H7 (cell line): ENCODE results near the gene SPAM1. TPM values are rescaled to one million over a fixed set of nuclear protein-coding genes. Genes with fewer than 3 reads are reported as not detected.
"Not testable (repeated sequence)": the region's sequence is repeated elsewhere in the genome, so short reads cannot be mapped to it uniquely, and the experiment has no call there.

Experiments
- DNase-seq: peaks from one replicate; pipeline ENCODE4 v3.0.0; 2012
- H3K27me3 ChIP-seq: 2 replicates; pipeline ENCODE4 v1.6.0; 2011; ENCODE audit warnings: mild to moderate bottlenecking, low read length; ENCODE audit not compliant: control insufficient read depth, insufficient read depth
- H3K36me3 ChIP-seq: replicated peaks from 2 replicates; pipeline ENCODE4 v1.5.1; 2011; ENCODE audit warnings: low read length; ENCODE audit not compliant: control insufficient read depth, insufficient read depth
- H3K4me3 ChIP-seq: 2 replicates; pipeline ENCODE4 v1.5.1; 2011; ENCODE audit warnings: low read depth, mild to moderate bottlenecking, control low read depth, low read length, moderate library complexity; ENCODE audit not compliant: insufficient read depth
- total RNA-seq: library from RNA; depleted of rRNA; stranded (reverse); fragments of >200 nt; shearing (Covaris generic); gene quantifications from 2 replicates; pipeline ENCODE4 v1.2.3, GENCODE V29; 2014; rRNA removed

The SPAM1 gene
- not detected in 2 replicates for total RNA-seq

GRCh38 chr7:123924941-123925340, at the start of gene SPAM1:
Gene SPAM1, plus strand, starts transcription at chr7:123925241. Its CDS starts 28,330 bp downstream, at chr7:123953571.
- Histone ChIP-seq H3K27me3 (no peaks in the 10 kb centered on the region), H3K4me3 (no peak within 1 kb of the TSS), H3K36me3 (no peaks in the 10 kb centered on the region)
- DNase-seq = no peak

GRCh38 chr7:123876557-123877256, 48.3 kb upstream of the SPAM1 start:
- Histone ChIP-seq H3K4me3 (no peak overlapping the region), H3K36me3 (no peaks in the 10 kb centered on the region), H3K27me3 (no peaks in the 10 kb centered on the region)
- DNase-seq = no peak

- DNase-seq = no peak
- Histone ChIP-seq H3K4me3 (no peak overlapping the region), H3K36me3 (no peaks in the 10 kb centered on the region), H3K27me3 (no peaks in the 10 kb centered on the region)
These were observed 45.4 kb upstream of the SPAM1 start for GRCh38 chr7:123879628-123880027.

GRCh38 chr7:123881300-123881699, 43.7 kb upstream of the SPAM1 start:
- H3K27me3 ChIP-seq = no peaks in the 10 kb centered on the region
- DNase-seq = no peak
- no peaks in the 10 kb centered on the region for H3K36me3 ChIP-seq
- H3K4me3 ChIP-seq = no peak overlapping the region

GRCh38 chr7:123883154-123883553, 41.9 kb upstream of the SPAM1 start:
- H3K36me3 ChIP-seq = no peaks in the 10 kb centered on the region
- H3K27me3 ChIP-seq = no peaks in the 10 kb centered on the region
- H3K4me3 ChIP-seq = no peak overlapping the region
- DNase-seq = no peak

- no peak for DNase-seq
- no peaks in the 10 kb centered on the region for H3K27me3 ChIP-seq
- no peaks in the 10 kb centered on the region for H3K36me3 ChIP-seq
- H3K4me3 ChIP-seq = no peak overlapping the region
These were observed 36.8 kb upstream of the SPAM1 start for GRCh38 chr7:123888192-123888591.

- H3K27me3 ChIP-seq, DNase-seq, H3K4me3 ChIP-seq, H3K36me3 ChIP-seq: not testable (repeated sequence)
These were observed 30.3 kb upstream of the SPAM1 start for GRCh38 chr7:123894753-123895152.

- Histone ChIP-seq H3K4me3 (no peak overlapping the region), H3K27me3 (no peaks in the 10 kb centered on the region), H3K36me3 (no peaks in the 10 kb centered on the region)
- DNase-seq = no peak
These were observed 23.9 kb upstream of the SPAM1 start for GRCh38 chr7:123901101-123901500.

- no peaks in the 10 kb centered on the region for H3K27me3 ChIP-seq
- no peak for DNase-seq
- no peak overlapping the region for H3K4me3 ChIP-seq
- H3K36me3 ChIP-seq = no peaks in the 10 kb centered on the region
These were observed 19.3 kb upstream of the SPAM1 start for GRCh38 chr7:123905714-123906113.

GRCh38 chr7:123916240-123916724, 8.8 kb upstream of the SPAM1 start:
- H3K36me3 ChIP-seq = no peaks in the 10 kb centered on the region
- DNase-seq = peak; percentile 68
- H3K27me3 ChIP-seq = no peaks in the 10 kb centered on the region
- H3K4me3 ChIP-seq = no peak overlapping the region

- DNase-seq = no peak
- no peaks in the 10 kb centered on the region for H3K27me3 ChIP-seq
- H3K4me3 ChIP-seq = no peak overlapping the region
- H3K36me3 ChIP-seq = no peaks in the 10 kb centered on the region
These were observed 7.2 kb upstream of the SPAM1 start for GRCh38 chr7:123917878-123918277.

GRCh38 chr7:123918309-123918708, 6.7 kb upstream of the SPAM1 start:
- no peak overlapping the region for H3K4me3 ChIP-seq
- no peaks in the 10 kb centered on the region for H3K36me3 ChIP-seq
- DNase-seq = no peak
- H3K27me3 ChIP-seq = no peaks in the 10 kb centered on the region

- H3K4me3 ChIP-seq = no peak overlapping the region
- H3K36me3 ChIP-seq = no peaks in the 10 kb centered on the region
- no peak for DNase-seq
- H3K27me3 ChIP-seq = no peaks in the 10 kb centered on the region
These were observed 1.4 kb upstream of the SPAM1 start for GRCh38 chr7:123923599-123923998.

GRCh38 chr7:123929107-123929506, 4.1 kb downstream of the SPAM1 start:
- no peaks in the 10 kb centered on the region for H3K36me3 ChIP-seq
- H3K27me3 ChIP-seq = no peaks in the 10 kb centered on the region
- no peak overlapping the region for H3K4me3 ChIP-seq
- peak; percentile 10 for DNase-seq

GRCh38 chr7:123929655-123930054, 4.6 kb downstream of the SPAM1 start:
- peak; percentile 13 for DNase-seq
- no peaks in the 10 kb centered on the region for H3K36me3 ChIP-seq
- no peak overlapping the region for H3K4me3 ChIP-seq
- H3K27me3 ChIP-seq = no peaks in the 10 kb centered on the region
